Measurements from ENCODE around the gene SRSF1.
"Not testable (repeated sequence)": the region's sequence is repeated elsewhere in the genome, so short reads cannot be mapped to it uniquely, and the experiment has no call there.

SRSF1 gene

GRCh38 chr17:57963149-57963511 lies 43.9 kb downstream of the SRSF1 start:
- DNase-seq: no peak

GRCh38 chr17:57962279-57963148 lies 44.5 kb downstream of the SRSF1 start:
- no peak for DNase-seq

GRCh38 chr17:57959929-57960328 lies 47.1 kb downstream of the SRSF1 start:
- DNase-seq: no peak

GRCh38 chr17:57958391-57958790 lies 48.7 kb downstream of the SRSF1 start:
- DNase-seq: not testable (repeated sequence)

GRCh38 chr17:57957886-57958285 lies 49.2 kb downstream of the SRSF1 start:
- no peak for DNase-seq

GRCh38 chr17:57957120-57957850 lies 49.8 kb downstream of the SRSF1 start:
- DNase-seq: no peak

GRCh38 chr17:57956291-57957119 lies 50.5 kb downstream of the SRSF1 start:
- DNase-seq: no peak

- DNase-seq: no peak
Observed at GRCh38 chr17:57955183-57955931, 51.7 kb downstream of the SRSF1 start, which contains the start of gene CUEDC1. CUEDC1 (minus strand) TSS chr17:57955412; CDS start chr17:57885564, 69,848 bp downstream.

GRCh38 chr17:57954397-57955182 lies 52.5 kb downstream of the SRSF1 start:
- no peak for DNase-seq

- DNase-seq: no peak
Observed at GRCh38 chr17:57953705-57954396, 53.2 kb downstream of the SRSF1 start.
